HG03457 (cell line): ENCODE data around the gene RASL12.
"Not testable (repeated sequence)": the region's sequence is repeated elsewhere in the genome, so short reads cannot be mapped to it uniquely, and the experiment has no call there.

ENCODE experiments used
- ATAC-seq: cut with Tn5 transposase; IDR thresholded peaks from one replicate; pipeline ENCODE4 v1.9.1; 2021; ENCODE audit warnings: moderate number of reproducible peaks; ENCODE audit not compliant: unreplicated experiment

RASL12 gene

GRCh38 chr15:65057549-65057940, 10.2 kb downstream of the RASL12 start:
- no peak for ATAC-seq

- ATAC-seq, result no peak
Observed at GRCh38 chr15:65056868-65057548, 10.8 kb downstream of the RASL12 start.

- ATAC-seq, result no peak
Observed at GRCh38 chr15:65056106-65056505, 11.7 kb downstream of the RASL12 start.

- ATAC-seq, result no peak
Observed at GRCh38 chr15:65055201-65055870, 12.5 kb downstream of the RASL12 start.

GRCh38 chr15:65054333-65055200, 13.2 kb downstream of the RASL12 start:
- ATAC-seq, result no peak

GRCh38 chr15:65052956-65053355, 14.8 kb downstream of the RASL12 start:
- no peak for ATAC-seq

- ATAC-seq, result no peak
Observed at GRCh38 chr15:65051266-65051665, 16.5 kb downstream of the RASL12 start.

- ATAC-seq, result no peak
Observed at GRCh38 chr15:65050270-65050669, 17.5 kb downstream of the RASL12 start.

- peak; percentile 77 for ATAC-seq
Observed at GRCh38 chr15:65049418-65049840, 18.4 kb downstream of the RASL12 start.

GRCh38 chr15:65048241-65048640, 19.6 kb downstream of the RASL12 start:
- no peak for ATAC-seq

- no peak for ATAC-seq
Observed at GRCh38 chr15:65044724-65045481, 22.9 kb downstream of the RASL12 start, which contains the start of gene SLC51B. SLC51B (plus strand) TSS chr15:65045387; CDS start chr15:65050005, 4,618 bp downstream.

- ATAC-seq, result not testable (repeated sequence)
Observed at GRCh38 chr15:65044218-65044617, 23.6 kb downstream of the RASL12 start.

- no peak for ATAC-seq
Observed at GRCh38 chr15:65042776-65043327, 24.9 kb downstream of the RASL12 start.

- no peak for ATAC-seq
Observed at GRCh38 chr15:65041787-65042186, 26.0 kb downstream of the RASL12 start.

- ATAC-seq, result no peak
Observed at GRCh38 chr15:65040461-65040860, 27.3 kb downstream of the RASL12 start.

- no peak for ATAC-seq
Observed at GRCh38 chr15:65038836-65039235, 29.0 kb downstream of the RASL12 start.

GRCh38 chr15:65038428-65038827, 29.4 kb downstream of the RASL12 start:
- no peak for ATAC-seq

- ATAC-seq, result no peak
Observed at GRCh38 chr15:65037309-65037708, 30.5 kb downstream of the RASL12 start.

GRCh38 chr15:65034719-65035118, 33.1 kb downstream of the RASL12 start:
- ATAC-seq, result no peak

GRCh38 chr15:65033659-65034269, 34.0 kb downstream of the RASL12 start:
- no peak for ATAC-seq
